MM.1S (cell line): ENCODE measurements around the gene COL2A1.

Source experiments
- DNase-seq: peaks from one replicate; pipeline ENCODE4 v3.0.0-alpha.2; 2015
- H2AFZ ChIP-seq: fragments of 300-600 bp; sonication (generic); 2 replicates; pipeline ENCODE4 v1.6.0; 2016; ENCODE audit warnings: antibody characterized with exemption, low read length
- H3F3A ChIP-seq: fragments of 300-600 bp; sonication (generic); 2 replicates; pipeline ENCODE4 v1.6.1; 2016; ENCODE audit warnings: mild to moderate bottlenecking, antibody characterized with exemption, low read length, moderate library complexity, mixed read lengths; ENCODE audit not compliant: insufficient read depth
- H3K27ac ChIP-seq: fragments of 300-600 bp; sonication (generic); 2 replicates; pipeline ENCODE4 v1.5.1; 2016; ENCODE audit warnings: mild to moderate bottlenecking, low read length
- H3K27me3 ChIP-seq: fragments of 300-600 bp; sonication (generic); replicated peaks from 2 replicates; pipeline ENCODE4 v1.6.0; 2016; ENCODE audit warnings: low read length; ENCODE audit not compliant: insufficient read depth
- H3K36me3 ChIP-seq: fragments of 300-600 bp; sonication (generic); replicated peaks from 2 replicates; pipeline ENCODE4 v1.6.1; 2016; ENCODE audit warnings: mild to moderate bottlenecking, low read length, mixed read lengths; ENCODE audit not compliant: insufficient read depth
- H3K4me1 ChIP-seq: fragments of 300-600 bp; sonication (generic); 2 replicates; pipeline ENCODE4 v1.6.1; 2016; ENCODE audit warnings: low read length, mixed read lengths
- H3K4me2 ChIP-seq: fragments of 300-600 bp; sonication (generic); 2 replicates; pipeline ENCODE4 v1.6.0; 2016; ENCODE audit warnings: low read depth, low read length
- H3K4me3 ChIP-seq: fragments of 300-600 bp; sonication (generic); 2 replicates; pipeline ENCODE4 v1.5.1; 2016; ENCODE audit warnings: low read length, mixed read lengths
- H3K79me2 ChIP-seq: fragments of 300-600 bp; sonication (generic); 2 replicates; pipeline ENCODE4 v1.6.1; 2016; ENCODE audit warnings: mixed run types, low read length, mixed read lengths
- H3K9ac ChIP-seq: fragments of 300-600 bp; sonication (generic); 2 replicates; pipeline ENCODE4 v1.6.1; 2016; ENCODE audit warnings: low read length, mixed read lengths
- H3K9me2 ChIP-seq: fragments of 300-600 bp; sonication (generic); replicated peaks from 2 replicates; pipeline ENCODE4 v1.6.1; 2016; ENCODE audit warnings: mild to moderate bottlenecking, low read length, mixed read lengths; ENCODE audit not compliant: insufficient read depth
- H3K9me3 ChIP-seq: fragments of 300-600 bp; sonication (generic); replicated peaks from 2 replicates; pipeline ENCODE4 v1.6.1; 2016; ENCODE audit warnings: mild to moderate bottlenecking, low read length, mixed read lengths; ENCODE audit not compliant: insufficient read depth
- H4K20me1 ChIP-seq: fragments of 300-600 bp; sonication (generic); 2 replicates; pipeline ENCODE4 v1.6.1; 2016; ENCODE audit warnings: mild to moderate bottlenecking, low read length, moderate library complexity, mixed read lengths; ENCODE audit not compliant: insufficient read depth
- EZH2 ChIP-seq: fragments of 300-600 bp; sonication (generic); optimal IDR thresholded peaks from 2 replicates; pipeline ENCODE3; 2017; ENCODE audit warnings: low read depth, mild to moderate bottlenecking, antibody characterized with exemption, low read length, mixed read lengths
- EZH2phosphoT487 ChIP-seq: fragments of 300-600 bp; sonication (generic); IDR thresholded peaks from 2 replicates; pipeline ENCODE4 v1.6.1; 2018; ENCODE audit warnings: antibody characterized with exemption, low read length
- TF ChIP-seq, protein P1 (sequence below): fragments of 300-600 bp; sonication (generic); IDR thresholded peaks from 2 replicates; pipeline ENCODE4 v1.5.1; 2016; ENCODE audit warnings: antibody characterized with exemption, low read length, mixed read lengths

The COL2A1 gene

DNA sequence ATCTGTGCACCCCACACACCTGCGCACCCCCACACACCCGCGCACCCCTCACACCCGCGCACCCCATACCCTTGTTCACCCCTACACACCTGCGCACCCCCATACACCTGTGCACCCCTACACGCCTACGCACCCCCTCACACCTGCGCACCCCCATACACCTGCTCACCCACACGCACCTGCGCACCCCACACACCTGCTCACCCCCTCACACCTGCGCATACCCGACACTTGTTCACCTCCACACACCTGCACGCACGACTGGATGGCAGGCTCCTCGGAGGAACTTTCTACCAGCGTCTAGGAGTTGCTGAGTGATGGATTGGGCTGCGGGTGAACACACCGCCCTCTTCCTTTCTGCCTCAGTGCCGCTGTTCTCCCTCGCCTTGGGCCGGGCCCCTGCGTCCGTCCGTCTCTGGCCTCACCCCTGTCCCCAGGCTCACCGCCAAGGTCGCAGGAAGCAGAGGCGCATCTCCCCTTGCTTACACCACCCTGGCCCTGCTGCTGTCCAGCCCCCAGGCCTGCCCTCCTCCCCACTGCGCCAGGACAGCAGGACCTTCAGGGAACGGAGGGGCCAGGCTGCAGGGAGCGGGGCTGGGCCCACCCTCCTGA, 61.6 kb downstream of the COL2A1 start:
- no peak for TF ChIP-seq EZH2
- TF ChIP-seq, protein P1, sequence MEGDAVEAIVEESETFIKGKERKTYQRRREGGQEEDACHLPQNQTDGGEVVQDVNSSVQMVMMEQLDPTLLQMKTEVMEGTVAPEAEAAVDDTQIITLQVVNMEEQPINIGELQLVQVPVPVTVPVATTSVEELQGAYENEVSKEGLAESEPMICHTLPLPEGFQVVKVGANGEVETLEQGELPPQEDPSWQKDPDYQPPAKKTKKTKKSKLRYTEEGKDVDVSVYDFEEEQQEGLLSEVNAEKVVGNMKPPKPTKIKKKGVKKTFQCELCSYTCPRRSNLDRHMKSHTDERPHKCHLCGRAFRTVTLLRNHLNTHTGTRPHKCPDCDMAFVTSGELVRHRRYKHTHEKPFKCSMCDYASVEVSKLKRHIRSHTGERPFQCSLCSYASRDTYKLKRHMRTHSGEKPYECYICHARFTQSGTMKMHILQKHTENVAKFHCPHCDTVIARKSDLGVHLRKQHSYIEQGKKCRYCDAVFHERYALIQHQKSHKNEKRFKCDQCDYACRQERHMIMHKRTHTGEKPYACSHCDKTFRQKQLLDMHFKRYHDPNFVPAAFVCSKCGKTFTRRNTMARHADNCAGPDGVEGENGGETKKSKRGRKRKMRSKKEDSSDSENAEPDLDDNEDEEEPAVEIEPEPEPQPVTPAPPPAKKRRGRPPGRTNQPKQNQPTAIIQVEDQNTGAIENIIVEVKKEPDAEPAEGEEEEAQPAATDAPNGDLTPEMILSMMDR: no peak
- no peak for TF ChIP-seq EZH2phosphoT487
- Histone ChIP-seq H3K4me1 (no peaks in the 10 kb centered on the region), H3F3A (no peaks in the 10 kb centered on the region)

DNA sequence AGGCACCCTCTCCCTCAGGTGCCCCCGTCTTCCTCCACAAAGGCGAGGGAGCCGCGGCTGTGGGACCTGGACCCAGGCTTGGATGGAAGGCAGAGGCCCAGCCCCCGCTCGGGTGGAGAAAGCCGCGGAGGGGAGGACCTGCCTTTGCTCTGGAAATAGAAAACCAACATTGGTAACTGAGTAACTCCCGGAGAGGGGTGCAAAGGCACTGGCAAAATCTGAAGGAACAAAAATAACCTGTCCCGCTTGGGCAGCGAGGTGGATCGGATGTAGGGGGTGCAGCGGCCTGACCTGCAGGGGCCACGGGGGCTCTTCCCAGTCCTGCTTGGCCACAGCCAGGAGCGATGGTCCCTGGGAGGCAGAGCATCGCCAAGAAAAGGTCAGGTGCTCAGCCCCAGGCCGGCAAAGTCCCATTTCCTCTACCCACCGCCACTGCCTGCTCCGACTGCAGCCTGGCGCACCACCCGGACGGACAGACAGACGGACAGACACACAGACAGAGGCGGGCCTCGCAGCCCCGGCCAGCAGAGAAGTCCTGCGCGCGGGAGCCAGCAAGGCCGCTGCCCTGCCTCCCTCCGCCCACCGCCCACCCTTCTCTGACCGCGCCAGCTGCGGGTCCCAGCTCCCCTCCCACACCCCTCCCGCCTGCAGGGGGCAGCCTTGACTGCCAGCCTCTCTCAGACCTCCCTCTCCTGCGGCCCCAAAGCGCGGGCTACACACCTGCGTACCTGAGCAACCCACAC, 62.2 kb downstream of the COL2A1 start:
- no peaks in the 10 kb centered on the region for H3K27me3 ChIP-seq
- H4K20me1 ChIP-seq: no peaks in the 10 kb centered on the region
- H3K27ac ChIP-seq: no peak overlapping the region
- no peaks in the 10 kb centered on the region for H3K4me1 ChIP-seq
- no peaks in the 10 kb centered on the region for H3K36me3 ChIP-seq
- H3K4me2 ChIP-seq: no peak overlapping the region
- DNase-seq: no peak
- H3K4me3 ChIP-seq: no peak overlapping the region
- no peak overlapping the region for H3K9ac ChIP-seq
- TF ChIP-seq EZH2 (no peak), EZH2phosphoT487 (no peak)
- TF ChIP-seq, protein P1: no peak
- no peaks in the 10 kb centered on the region for H3F3A ChIP-seq
- H3K79me2 ChIP-seq: no peaks in the 10 kb centered on the region
- H2AFZ ChIP-seq: no peak overlapping the region
- H3K9me2 ChIP-seq: no peaks in the 10 kb centered on the region
- H3K9me3 ChIP-seq: no peaks in the 10 kb centered on the region

More for the DNA sequence above, 61.6 kb downstream of the COL2A1 start:
- no peak for DNase-seq
- Histone ChIP-seq H3K9me2 (no peaks in the 10 kb centered on the region), H3K4me2 (no peak overlapping the region), H3K27ac (no peak overlapping the region), H3K36me3 (no peaks in the 10 kb centered on the region), H3K4me3 (no peak overlapping the region), H3K27me3 (no peaks in the 10 kb centered on the region), H3K9ac (no peak overlapping the region), H4K20me1 (no peaks in the 10 kb centered on the region), H2AFZ (no peak overlapping the region), H3K79me2 (no peaks in the 10 kb centered on the region), H3K9me3 (no peaks in the 10 kb centered on the region)

DNA sequence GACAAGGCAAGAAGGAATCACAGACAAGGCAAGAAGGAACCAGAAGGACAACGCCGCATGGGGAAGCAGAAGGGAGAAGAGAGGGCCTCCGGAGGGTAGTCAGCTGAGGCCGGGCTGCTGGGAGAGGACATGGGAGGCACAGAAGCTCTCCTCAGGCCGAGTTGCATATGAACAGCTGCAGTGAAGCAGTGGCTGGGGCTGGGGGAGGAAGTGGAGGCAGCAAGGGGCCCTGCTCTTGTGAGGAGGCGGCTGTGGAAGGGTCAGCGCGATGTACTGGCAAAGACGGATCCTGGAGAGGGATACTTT, 62.8 kb downstream of the COL2A1 start:
- TF ChIP-seq EZH2 (no peak), EZH2phosphoT487 (no peak)
- TF ChIP-seq, protein P1: no peak
- Histone ChIP-seq H4K20me1 (no peaks in the 10 kb centered on the region), H3K9me3 (no peaks in the 10 kb centered on the region), H3F3A (no peaks in the 10 kb centered on the region), H3K36me3 (no peaks in the 10 kb centered on the region), H3K4me3 (no peak overlapping the region), H3K79me2 (no peaks in the 10 kb centered on the region), H3K9me2 (no peaks in the 10 kb centered on the region), H2AFZ (no peak overlapping the region), H3K4me1 (no peaks in the 10 kb centered on the region), H3K4me2 (no peak overlapping the region), H3K9ac (no peak overlapping the region), H3K27ac (no peak overlapping the region), H3K27me3 (no peaks in the 10 kb centered on the region)
- DNase-seq: no peak
